HepG2 (cell line): ENCODE measurements around the gene MGAT5. TPM values are rescaled to one million over a fixed set of nuclear protein-coding genes. Genes with fewer than 3 reads are reported as not detected.

Experiments used
- ATAC-seq: fragments of 200-7000 bp; cut with Tn5 transposase; 3 replicates; pipeline ENCODE4 v1.9.1; 2020; ENCODE audit warnings: mild to moderate bottlenecking, moderate library complexity
- BruUV-seq: library from RNA; stranded (reverse); fragments of 400-500 nt; replicated peaks from 2 replicates; lab custom pipeline; 2021; lab: Mats Ljungman, UMichigan
- CTCF ChIA-PET: fragments of 300-600 bp; formaldehyde crosslinking; extraction: SDS; loops from one replicate; lab custom pipeline; 2021; ENCODE audit warnings: low total read pairs, inconsistent platforms, low intra/inter-chr PET ratio; lab: Yijun Ruan, JAX
- POLR2A ChIA-PET: fragments of 350-600 bp; sonication (Branson Sonifier 250); formaldehyde crosslinking; loops from one replicate; lab custom pipeline; 2020; ENCODE audit warnings: antibody characterized with exemption, inconsistent platforms; lab: Yijun Ruan, JAX
- DNase-seq: peaks from one replicate; pipeline ENCODE4 v3.0.0-alpha.2; 2015; ENCODE audit warnings: low spot score
- FAIRE-seq: peaks from 3 replicates; lab custom pipeline; 2011; peaks lifted over from hg19 to GRCh38; lab: Jason Lieb, UNC
- H2AFZ ChIP-seq: one replicate; pipeline ENCODE4 v1.6.1; 2011; ENCODE audit warnings: low read length, inconsistent platforms
- H3K27ac ChIP-seq: fragments of 300-600 bp; 3 replicates; pipeline ENCODE4 v1.8.0; 2011; ENCODE audit warnings: mixed run types, mild to moderate bottlenecking, mixed read lengths, low read length, inconsistent platforms; ENCODE audit not compliant: insufficient read depth; ENCODE audit errors: extremely low read length
- H3K27me3 ChIP-seq, 2 experiments: fragments of 200-600 bp in 1 of 2; 2 replicates in 1 of 2; 3 replicates in 1 of 2; pipeline versions ENCODE4 v1.6.0 to v1.8.0; 2011; ENCODE audit warnings: low read length in 2 of 2, mild to moderate bottlenecking in 2 of 2, moderate library complexity in 2 of 2, inconsistent platforms in 1 of 2; ENCODE audit not compliant: insufficient read depth in 2 of 2, control insufficient read depth in 1 of 2
- H3K36me3 ChIP-seq, 2 experiments: fragments of 200-600 bp in 1 of 2; replicated peaks in 1 of 2; 2 replicates in 1 of 2; 3 replicates in 1 of 2; pipeline versions ENCODE4 v1.5.1 to v1.8.0; 2011; ENCODE audit warnings: low read length in 2 of 2, inconsistent platforms in 1 of 2; ENCODE audit not compliant: insufficient read depth in 2 of 2, control insufficient read depth in 1 of 2
- H3K4me1 ChIP-seq: 2 replicates; pipeline ENCODE4 v1.5.1; 2012; ENCODE audit warnings: low read length, inconsistent platforms; ENCODE audit not compliant: insufficient read depth
- H3K4me2 ChIP-seq: 2 replicates; pipeline ENCODE4 v1.6.0; 2011; ENCODE audit warnings: low read depth, low read length, inconsistent platforms
- H3K4me3 ChIP-seq, 3 experiments: fragments of 200-600 bp in 1 of 3; sonication (generic), shearing (Covaris generic) in 1 of 3; replicated peaks in 1 of 3; 2 replicates each; pipeline ENCODE4 v1.5.1; 2011 to 2016; ENCODE audit warnings: low read length in 3 of 3, inconsistent platforms in 2 of 3, low read depth in 2 of 3, mild to moderate bottlenecking in 2 of 3, control low read depth in 1 of 3, mixed read lengths in 1 of 3; ENCODE audit not compliant: insufficient read depth in 1 of 3
- H3K79me2 ChIP-seq: one replicate; pipeline ENCODE4 v1.6.1; 2011; ENCODE audit warnings: low read length, inconsistent platforms; ENCODE audit not compliant: insufficient read depth
- H3K9ac ChIP-seq: 2 replicates; pipeline ENCODE4 v1.6.0; 2011; ENCODE audit warnings: mild to moderate bottlenecking, low read depth, low read length, inconsistent platforms; ENCODE audit not compliant: insufficient read depth
- H3K9me3 ChIP-seq: 2 replicates; pipeline ENCODE4 v1.5.1; 2012; ENCODE audit warnings: mild to moderate bottlenecking, low read length
- H4K20me1 ChIP-seq: 2 replicates; pipeline ENCODE4 v1.6.0; 2011; ENCODE audit warnings: inconsistent platforms, mild to moderate bottlenecking, low read length, moderate library complexity; ENCODE audit not compliant: insufficient read depth
- GTF3A ChIP-seq: sonication (generic); formaldehyde crosslinking; conservative IDR thresholded peaks from 2 replicates; pipeline ENCODE4 v1.4.0; 2020; ENCODE audit warnings: mild to moderate bottlenecking, missing genetic modification reagents
- HMG20B ChIP-seq: conservative IDR thresholded peaks from 2 replicates; pipeline ENCODE4 v1.6.1; 2016; ENCODE audit warnings: missing genetic modification reagents, missing compliant biosample characterization
- IKZF1 ChIP-seq: fragments of 450-650 bp; IDR thresholded peaks from 2 replicates; pipeline ENCODE4 v1.7.1; 2016
- MEIS1 ChIP-seq: sonication (generic); formaldehyde crosslinking; IDR thresholded peaks from 2 replicates; pipeline ENCODE4 v1.9.0; 2021; ENCODE audit warnings: mild to moderate bottlenecking, missing genetic modification reagents, moderate library complexity, borderline replicate concordance
- MIER3 ChIP-seq: IDR thresholded peaks from 2 replicates; pipeline ENCODE4 v1.6.1; 2016; ENCODE audit warnings: missing compliant biosample characterization, borderline replicate concordance
- NFYB ChIP-seq: sonication (generic); formaldehyde crosslinking; IDR thresholded peaks from 2 replicates; pipeline ENCODE4 v1.4.0; 2020; ENCODE audit warnings: missing genetic modification reagents
- PAX8 ChIP-seq: sonication (generic); formaldehyde crosslinking; IDR thresholded peaks from 2 replicates; pipeline ENCODE4 v1.8.0; 2022; ENCODE audit warnings: mild to moderate bottlenecking, missing genetic modification reagents, borderline replicate concordance
- RBM22 ChIP-seq: fragments of 200-400 bp; formaldehyde crosslinking; optimal IDR thresholded peaks from 2 replicates; pipeline ENCODE3; 2017; ENCODE audit warnings: mild to moderate bottlenecking, low read length, moderate library complexity
- RFX1 ChIP-seq: fragments of 450-650 bp; IDR thresholded peaks from 2 replicates; pipeline ENCODE4 v1.6.1; 2017
- SCMH1 ChIP-seq: sonication (generic); formaldehyde crosslinking; IDR thresholded peaks from 2 replicates; pipeline ENCODE4 v1.9.0; 2021; ENCODE audit warnings: missing genetic modification reagents, mild to moderate bottlenecking, borderline replicate concordance
- SETDB1 ChIP-seq: sonication (generic); formaldehyde crosslinking; IDR thresholded peaks from 2 replicates; pipeline ENCODE4 v1.5.1; 2020; ENCODE audit warnings: missing genetic modification reagents, mild to moderate bottlenecking, borderline replicate concordance
- SMARCC2 ChIP-seq: fragments of 450-650 bp; IDR thresholded peaks from 2 replicates; pipeline ENCODE4 v1.6.1; 2017; ENCODE audit warnings: antibody characterized with exemption, mild to moderate bottlenecking
- SMYD3 ChIP-seq: sonication (generic); formaldehyde crosslinking; IDR thresholded peaks from 2 replicates; pipeline ENCODE4 v1.8.1; 2023; ENCODE audit warnings: mild to moderate bottlenecking, missing genetic modification reagents
- ZBTB25 ChIP-seq: IDR thresholded peaks from 2 replicates; pipeline ENCODE4 v1.6.1; 2018; ENCODE audit warnings: missing genetic modification reagents
- ZBTB26 ChIP-seq: IDR thresholded peaks from 2 replicates; pipeline ENCODE4 v1.6.1; 2016; ENCODE audit warnings: missing compliant biosample characterization, missing genetic modification reagents, borderline replicate concordance
- ZBTB42 ChIP-seq: sonication (generic); formaldehyde crosslinking; IDR thresholded peaks from 2 replicates; pipeline ENCODE4 v1.5.0; 2020; ENCODE audit warnings: mild to moderate bottlenecking, missing genetic modification reagents
- ZFAT ChIP-seq: sonication (generic); formaldehyde crosslinking; conservative IDR thresholded peaks from 2 replicates; pipeline ENCODE4 v1.8.1; 2023; ENCODE audit warnings: missing genetic modification reagents, inconsistent platforms
- ZNF136 ChIP-seq: sonication (generic); formaldehyde crosslinking; IDR thresholded peaks from 2 replicates; pipeline ENCODE4 v1.8.1; 2022; ENCODE audit warnings: low read depth, mild to moderate bottlenecking, moderate library complexity, missing genetic modification reagents
- ZNF18 ChIP-seq: sonication (generic); formaldehyde crosslinking; IDR thresholded peaks from 2 replicates; pipeline ENCODE4 v1.8.0; 2022; ENCODE audit warnings: mild to moderate bottlenecking, missing genetic modification reagents; ENCODE audit not compliant: insufficient replicate concordance
- ZNF230 ChIP-seq: sonication (generic); formaldehyde crosslinking; IDR thresholded peaks from 2 replicates; pipeline ENCODE4 v1.4.0; 2020; ENCODE audit warnings: mild to moderate bottlenecking, missing genetic modification reagents
- ZNF232 ChIP-seq: sonication (generic); formaldehyde crosslinking; IDR thresholded peaks from 2 replicates; pipeline ENCODE4 v1.4.0; 2020; ENCODE audit warnings: missing genetic modification reagents, borderline replicate concordance
- ZNF367 ChIP-seq: sonication (generic); formaldehyde crosslinking; IDR thresholded peaks from 2 replicates; pipeline ENCODE4 v1.4.0; 2020; ENCODE audit warnings: missing genetic modification reagents, borderline replicate concordance
- WGBS: methylation state at CpG from one replicate; pipeline ENCODE4 v1.1.6; 2017; ENCODE audit warnings: low lambda C conversion rate; 5-methylcytosine and 5-hydroxymethylcytosine counted together
- in situ Hi-C: cut with HindIII; loops from 2 replicates; pipeline ENCODE4 v1.10.0; 2017; ENCODE audit warnings: low pct_unique_long_range_greater_than_20kb; ENCODE audit not compliant: extremely low pct_ligation_motif_present
- intact Hi-C: fragments of 100-400 bp; cut with micrococcal nuclease; formaldehyde crosslinking; loops from one replicate; pipeline ENCODE4 v1.10.0; 2022; ENCODE audit not compliant: unreplicated experiment
- polyA plus RNA-seq, 8 experiments: library from polyadenylated mRNA; depleted of rRNA in 3 of 8; stranded (reverse) in 7 of 8; unstranded in 1 of 8; fragments of >200 nt; fragmentation: Illumina TruSeq in 4 of 8; extraction: Trizol in 4 of 8; gene quantifications; 2 replicates each; pipeline versions ENCODE4 v1.2.1 to v1.2.3, GENCODE V29; 2011 to 2016; ENCODE audit warnings: low read depth in 4 of 8, missing spikeins in 1 of 8, mixed read lengths in 1 of 8; ENCODE audit not compliant: insufficient read depth in 1 of 8
- total RNA-seq, 5 experiments: library from RNA; depleted of rRNA; stranded (reverse); fragments of >200 nt; fragmentation: Illumina TruSeq; extraction: Trizol; gene quantifications; 2 replicates each; pipeline ENCODE4 v1.2.3, GENCODE V29; 2016; ENCODE audit warnings: low read depth in 1 of 5

Gene MGAT5
- total and polyA plus RNA-seq, 2 of the 13 experiments (the other 11 are each of a cell fraction or from before 2014, with no cell fraction given): 33.1 to 60.2 TPM

GRCh38 chr2:134231301-134231964, 22.4 kb upstream of the MGAT5 start (continued):
- TF ChIP-seq ZNF136 (CRISPR knock-in tag): no peak
- no peak for TF ChIP-seq SMYD3
- TF ChIP-seq MIER3: no peak
- no peak for TF ChIP-seq ZNF232 (CRISPR knock-in tag)
- no peak for TF ChIP-seq HMG20B
- no peak for TF ChIP-seq SMARCC2
- TF ChIP-seq ZFAT: no peak
- no peak for TF ChIP-seq PAX8 (CRISPR knock-in tag)
- no peak for TF ChIP-seq GTF3A (CRISPR knock-in tag)
- no peak for TF ChIP-seq IKZF1
- TF ChIP-seq SETDB1 (CRISPR knock-in tag): no peak
- no peak for TF ChIP-seq RBM22

- BruUV-seq: no TSS peak
- Histone ChIP-seq H4K20me1 (no peaks in the 10 kb centered on the region), H2AFZ (no peak overlapping the region), H3K9ac (no peak overlapping the region), H3K27me3 (no peaks in the 10 kb centered on the region), H3K9me3 (peaks cover 16% of the 10 kb centered on the region; the same call in 1 of the 2 replicates), H3K79me2 (peaks cover 18% of the 10 kb centered on the region), H3K27ac (no peak overlapping the region), H3K4me1 (peaks cover 20% of the 10 kb centered on the region), H3K36me3 (no peaks in the 10 kb centered on the region), H3K4me2 (no peak overlapping the region), H3K4me3 (no peak overlapping the region)
- WGBS: 91% methylated on average over 2 of the region's 2 CpGs
- ATAC-seq (no peak), FAIRE-seq (no peak), DNase-seq (no peak)
- intact Hi-C loops (no loop called here), in situ Hi-C loops (no loop called here)
- POLR2A ChIA-PET: no interaction called here
- CTCF ChIA-PET: interaction anchor here (1.2 kb wide), 1 partner anchor 114 kb away, joined by 4 read pairs; no protein-coding TSS in a partner anchor
- TF ChIP-seq ZBTB25 (CRISPR knock-in tag) (no peak), ZBTB26 (CRISPR knock-in tag) (no peak), SCMH1 (no peak), RFX1 (no peak), ZNF18 (no peak), NFYB (CRISPR knock-in tag) (no peak), MEIS1 (CRISPR knock-in tag) (no peak), ZNF230 (CRISPR knock-in tag) (no peak), ZNF367 (CRISPR knock-in tag) (no peak), ZBTB42 (CRISPR knock-in tag) (no peak)
These were observed 21.9 kb upstream of the MGAT5 start for GRCh38 chr2:134231965-134232340.
